GM21723 (cell line): Measurements from ENCODE around the gene SYT11.
"Not testable (repeated sequence)": the region's sequence is repeated elsewhere in the genome, so short reads cannot be mapped to it uniquely, and the experiment has no call there.

Source experiments
- ATAC-seq: cut with Tn5 transposase; IDR thresholded peaks from one replicate; pipeline ENCODE4 v1.9.1; 2021; ENCODE audit warnings: mild to moderate bottlenecking, moderate library complexity; ENCODE audit not compliant: unreplicated experiment

The SYT11 gene

DNA sequence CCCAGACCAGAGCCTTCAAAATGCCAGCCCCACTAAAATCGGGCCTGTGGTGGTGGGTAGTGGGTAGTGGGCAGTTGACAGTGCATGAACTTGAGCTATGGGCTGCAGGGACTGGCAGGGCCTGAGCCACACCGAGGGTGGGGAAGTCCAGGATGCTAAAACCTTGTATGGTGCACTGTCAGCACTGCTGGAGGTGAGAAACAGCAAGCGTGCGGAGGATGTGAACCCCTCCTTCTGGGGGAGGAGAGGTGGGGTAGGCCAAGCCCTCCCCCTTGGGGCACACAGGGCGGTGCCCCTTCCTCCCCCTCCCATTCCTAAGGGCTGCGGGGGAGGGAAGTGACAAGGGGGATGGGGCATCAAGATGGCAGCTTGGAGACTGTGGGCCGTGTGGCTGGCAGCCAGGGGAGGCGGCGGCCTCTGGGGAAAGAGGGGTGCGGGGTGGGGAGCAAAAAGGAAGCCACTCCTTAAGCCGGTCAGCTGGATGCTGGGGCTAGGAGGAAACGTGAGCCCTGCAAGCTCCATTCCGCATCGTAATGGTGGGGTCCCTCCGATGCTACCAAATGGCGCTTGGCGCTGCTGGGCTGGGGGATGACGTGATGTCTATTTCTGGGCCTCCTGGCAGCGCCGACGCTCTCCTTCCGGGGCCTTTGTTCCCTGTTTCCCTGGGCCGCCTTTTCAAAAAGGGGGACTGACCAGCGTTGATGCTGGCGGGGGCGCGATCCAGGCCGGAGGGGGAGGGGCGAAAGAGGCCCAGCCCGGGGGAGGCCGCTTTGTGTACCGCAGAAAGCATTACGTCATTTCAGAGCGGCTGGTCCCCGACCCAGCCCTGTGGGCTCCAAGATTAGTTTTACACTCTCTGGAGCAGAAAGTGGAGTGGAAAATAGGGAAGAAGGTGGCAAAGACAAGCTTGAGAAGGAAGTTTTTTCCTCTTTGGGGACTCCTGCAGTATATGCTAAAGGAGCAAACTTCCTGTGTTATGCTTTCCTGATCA is 809 bp downstream of the SYT11 start:
- ATAC-seq = no peak

DNA sequence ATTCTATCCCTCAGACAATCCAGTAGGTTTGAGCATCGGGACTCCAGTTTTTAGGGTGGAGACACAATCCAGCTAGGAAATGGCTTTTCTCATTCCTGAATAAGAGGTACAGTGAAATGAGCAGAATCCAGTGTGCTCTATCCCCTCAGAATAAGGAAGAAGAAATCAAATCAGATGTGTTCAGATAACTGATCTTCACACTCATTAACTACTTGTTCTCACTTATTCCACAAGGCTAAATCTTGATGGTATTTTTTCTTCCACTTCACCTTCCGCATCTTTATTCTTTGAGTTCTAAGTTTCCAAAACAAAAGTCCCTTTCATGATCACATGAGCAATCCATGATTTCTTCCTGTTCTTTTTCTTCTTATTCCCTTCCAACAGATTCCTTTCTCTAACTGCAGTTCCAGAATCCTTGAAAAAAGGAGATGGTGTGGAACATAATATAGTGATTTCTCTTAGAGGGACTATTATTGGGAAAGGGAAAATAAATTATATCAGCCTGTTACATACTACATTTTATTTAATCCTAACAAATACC is 1.7 kb downstream of the SYT11 start:
- no peak for ATAC-seq

DNA sequence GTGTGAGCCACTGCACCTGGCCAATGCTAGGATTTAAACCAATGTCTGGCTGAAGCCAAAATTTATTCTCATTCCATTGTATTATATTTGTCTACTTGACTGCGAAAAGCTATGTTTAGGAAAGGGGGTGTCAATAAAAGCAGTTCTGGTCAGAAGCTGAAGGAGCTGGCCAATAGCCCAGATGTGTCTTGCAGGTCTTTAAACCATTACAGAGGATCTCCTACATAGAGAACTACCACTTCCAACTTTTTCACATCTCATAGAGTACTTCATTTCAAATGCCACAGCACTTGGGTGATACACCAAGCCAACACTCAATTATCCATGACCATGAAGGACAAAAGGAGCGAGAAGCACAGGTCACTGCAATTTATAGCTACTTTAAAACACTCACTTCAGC is 2.5 kb downstream of the SYT11 start:
- ATAC-seq = no peak

DNA sequence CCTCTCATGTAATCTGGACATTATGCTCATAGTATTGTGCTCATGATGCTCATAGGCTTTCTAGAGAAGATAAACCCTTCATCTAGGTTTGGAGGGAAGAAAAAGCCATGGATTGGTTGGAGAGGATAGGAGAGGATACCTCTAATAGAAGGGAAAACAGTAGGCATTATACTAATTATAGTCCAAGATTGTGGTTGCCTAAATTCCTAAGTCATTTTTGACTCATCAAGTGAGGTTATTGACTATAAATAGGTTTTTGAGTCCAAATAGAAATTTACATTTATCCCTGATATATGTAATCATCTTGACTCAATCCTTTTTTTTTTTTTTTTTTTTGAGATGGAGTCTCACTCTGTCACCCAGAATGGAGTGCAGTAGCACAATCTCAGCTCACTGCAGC is 5.0 kb downstream of the SYT11 start:
- ATAC-seq = no peak

DNA sequence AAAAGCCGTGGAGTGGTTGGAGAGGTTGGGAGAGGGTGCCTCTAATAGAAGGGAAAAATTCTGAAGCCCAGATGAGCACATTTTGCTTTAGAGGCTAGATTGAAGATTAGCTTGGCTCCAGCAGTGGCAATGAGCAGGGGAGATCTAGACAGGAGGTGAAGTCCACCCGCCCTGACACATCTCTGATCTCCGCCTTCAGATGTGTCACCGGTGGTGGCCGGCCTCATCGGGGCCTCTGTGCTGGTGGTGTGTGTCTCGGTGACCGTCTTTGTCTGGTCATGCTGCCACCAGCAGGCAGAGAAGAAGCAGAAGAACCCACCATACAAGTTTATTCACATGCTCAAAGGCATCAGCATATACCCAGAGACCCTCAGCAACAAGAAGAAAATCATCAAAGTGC is 8.4 kb downstream of the SYT11 start:
- no peak for ATAC-seq

DNA sequence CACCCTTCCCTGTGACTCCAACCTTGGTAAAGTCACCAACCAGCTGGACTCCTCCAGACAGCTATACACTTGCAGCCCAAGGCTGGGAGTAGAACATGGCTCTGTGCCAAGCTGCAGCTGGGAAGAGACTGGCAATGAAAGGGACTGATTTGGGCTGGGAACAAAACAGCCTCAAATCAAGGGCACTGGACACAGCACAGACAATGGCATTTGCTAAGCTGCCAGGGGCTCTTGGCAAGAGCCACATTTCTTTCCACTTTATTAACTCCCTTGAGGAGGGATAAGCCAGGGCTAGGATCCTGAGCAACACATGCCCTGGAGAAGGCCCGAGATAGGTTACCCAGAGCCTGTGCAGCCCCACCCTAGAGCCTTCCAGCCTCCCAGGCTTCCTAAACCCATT is 12.0 kb downstream of the SYT11 start:
- no peak for ATAC-seq

DNA sequence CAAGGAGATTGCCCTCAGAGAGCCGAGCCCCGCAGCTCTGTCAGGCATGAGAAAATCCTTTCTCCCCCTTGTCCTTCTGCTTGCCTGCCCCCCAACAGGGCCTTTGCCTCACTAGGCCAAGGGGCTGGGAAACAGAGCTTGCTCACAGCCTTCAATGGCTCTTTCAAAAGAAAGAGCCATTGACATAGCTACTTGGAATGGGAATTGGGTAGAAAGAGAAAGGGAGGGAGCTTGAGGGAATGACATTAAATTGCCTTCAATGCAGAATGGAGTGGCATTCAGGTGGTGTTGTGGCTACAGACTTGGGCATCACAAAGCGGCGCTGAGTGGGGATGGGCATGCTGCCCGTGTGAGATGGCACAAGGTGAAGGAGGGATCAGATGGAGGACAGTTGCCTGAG is 13.2 kb downstream of the SYT11 start:
- ATAC-seq = no peak

DNA sequence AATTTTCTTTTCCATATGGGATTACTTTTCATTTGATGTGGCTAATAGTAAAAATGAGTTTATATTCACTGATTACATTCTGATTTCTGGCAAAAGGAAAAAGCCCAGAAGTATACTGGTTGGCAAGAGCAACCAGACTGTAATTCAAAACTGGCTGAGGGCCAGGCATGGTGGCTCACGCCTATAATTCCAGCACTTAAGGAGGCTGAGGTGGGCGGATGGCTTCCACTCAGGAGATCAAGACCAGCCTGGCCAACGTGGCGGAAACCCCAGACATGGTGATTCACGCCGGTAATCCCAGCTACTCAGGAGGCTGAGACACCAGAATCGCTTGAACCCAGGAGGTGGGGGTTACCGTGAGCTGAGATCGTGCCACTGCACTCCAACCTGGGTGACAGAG is 14.5 kb downstream of the SYT11 start:
- ATAC-seq = no peak

DNA sequence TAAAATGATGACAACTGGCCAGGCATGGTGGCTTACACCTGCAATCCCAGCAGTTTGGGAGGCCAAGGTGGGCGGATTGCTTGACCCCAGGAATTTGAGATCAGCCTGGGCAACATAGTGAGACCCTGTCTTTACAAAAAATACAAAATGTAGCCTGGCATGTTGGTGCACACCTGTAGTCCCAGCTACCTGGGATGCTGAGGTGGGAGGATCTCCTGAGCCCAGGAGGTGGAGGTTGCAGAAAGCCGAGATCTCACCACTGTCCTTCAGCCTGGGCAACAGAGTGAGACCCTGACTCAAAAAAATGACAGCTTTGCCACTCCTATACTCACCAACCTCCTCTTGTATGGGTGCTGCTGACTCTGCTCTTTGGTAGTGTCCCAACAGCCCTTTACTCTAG is 18.6 kb downstream of the SYT11 start:
- no peak for ATAC-seq

DNA sequence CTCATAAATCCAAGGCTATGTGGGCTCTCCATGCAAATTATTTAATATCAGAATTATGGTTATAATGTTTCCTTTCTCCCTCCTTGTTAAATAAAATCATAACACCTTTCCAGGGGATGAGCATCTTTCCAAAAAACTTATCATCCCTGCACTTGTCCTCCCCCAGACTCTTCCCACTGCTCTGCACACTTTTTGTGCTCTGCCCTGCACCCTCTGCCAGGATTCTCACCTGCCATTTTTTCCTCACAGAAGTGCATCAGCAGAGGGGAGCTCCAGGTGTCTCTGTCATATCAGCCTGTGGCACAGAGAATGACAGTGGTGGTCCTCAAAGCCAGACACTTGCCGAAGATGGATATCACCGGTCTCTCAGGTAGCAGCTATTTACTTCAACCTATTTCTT is 20.9 kb downstream of the SYT11 start:
- ATAC-seq = no peak

DNA sequence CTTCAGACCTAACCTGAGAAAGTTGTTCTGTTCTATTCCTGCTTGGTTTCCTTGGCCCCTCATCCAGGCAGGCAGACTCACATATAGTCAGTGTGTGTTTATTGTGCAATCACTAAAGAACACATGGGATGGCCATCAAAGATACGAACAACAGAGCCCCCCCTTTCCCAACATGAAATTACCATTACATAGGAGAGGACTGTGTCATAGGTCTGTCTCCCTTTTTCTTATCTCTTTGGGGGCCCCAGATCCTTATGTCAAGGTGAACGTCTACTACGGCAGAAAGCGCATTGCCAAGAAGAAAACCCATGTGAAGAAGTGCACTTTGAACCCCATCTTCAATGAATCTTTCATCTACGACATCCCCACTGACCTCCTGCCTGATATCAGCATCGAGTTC is 21.6 kb downstream of the SYT11 start:
- no peak for ATAC-seq

DNA sequence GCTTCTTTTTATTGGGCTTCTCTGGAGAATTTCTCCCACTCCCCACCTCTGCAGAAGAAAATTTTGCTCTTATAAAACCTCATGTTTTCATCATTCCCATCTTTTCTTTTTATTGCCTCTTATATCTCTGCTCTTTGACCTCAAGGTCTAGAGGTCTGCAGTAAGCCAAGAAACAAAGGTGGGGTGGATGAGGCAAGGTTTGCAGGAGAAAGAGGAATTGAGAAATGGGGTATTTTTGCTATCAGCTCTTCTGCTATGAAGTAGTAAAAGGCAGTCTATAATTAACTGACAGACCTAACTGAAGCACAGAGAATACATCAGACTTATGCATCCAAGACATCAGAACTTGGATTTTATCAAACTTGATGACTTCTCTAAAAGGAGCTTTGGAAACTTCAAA is 22.9 kb downstream of the SYT11 start:
- ATAC-seq = no peak

DNA sequence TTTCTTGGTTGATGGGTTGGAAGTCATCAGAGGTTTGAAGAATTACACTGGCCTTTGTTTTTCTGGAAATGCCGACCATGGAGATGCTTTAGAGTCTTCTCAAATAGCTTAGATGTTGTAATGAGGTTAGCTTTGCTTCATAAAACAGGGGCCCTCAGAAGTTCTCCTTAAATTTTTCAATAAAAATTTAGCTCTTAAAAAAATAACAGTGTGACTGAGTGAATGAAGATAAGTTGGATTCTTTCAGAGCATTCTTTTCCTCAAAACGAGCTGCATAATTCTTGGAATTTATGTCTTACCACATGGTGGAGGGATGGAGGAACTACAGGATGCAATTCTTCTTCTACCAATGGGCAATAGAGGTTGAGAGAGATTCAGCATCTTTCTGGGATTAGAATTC is 23.4 kb downstream of the SYT11 start:
- no peak for ATAC-seq

DNA sequence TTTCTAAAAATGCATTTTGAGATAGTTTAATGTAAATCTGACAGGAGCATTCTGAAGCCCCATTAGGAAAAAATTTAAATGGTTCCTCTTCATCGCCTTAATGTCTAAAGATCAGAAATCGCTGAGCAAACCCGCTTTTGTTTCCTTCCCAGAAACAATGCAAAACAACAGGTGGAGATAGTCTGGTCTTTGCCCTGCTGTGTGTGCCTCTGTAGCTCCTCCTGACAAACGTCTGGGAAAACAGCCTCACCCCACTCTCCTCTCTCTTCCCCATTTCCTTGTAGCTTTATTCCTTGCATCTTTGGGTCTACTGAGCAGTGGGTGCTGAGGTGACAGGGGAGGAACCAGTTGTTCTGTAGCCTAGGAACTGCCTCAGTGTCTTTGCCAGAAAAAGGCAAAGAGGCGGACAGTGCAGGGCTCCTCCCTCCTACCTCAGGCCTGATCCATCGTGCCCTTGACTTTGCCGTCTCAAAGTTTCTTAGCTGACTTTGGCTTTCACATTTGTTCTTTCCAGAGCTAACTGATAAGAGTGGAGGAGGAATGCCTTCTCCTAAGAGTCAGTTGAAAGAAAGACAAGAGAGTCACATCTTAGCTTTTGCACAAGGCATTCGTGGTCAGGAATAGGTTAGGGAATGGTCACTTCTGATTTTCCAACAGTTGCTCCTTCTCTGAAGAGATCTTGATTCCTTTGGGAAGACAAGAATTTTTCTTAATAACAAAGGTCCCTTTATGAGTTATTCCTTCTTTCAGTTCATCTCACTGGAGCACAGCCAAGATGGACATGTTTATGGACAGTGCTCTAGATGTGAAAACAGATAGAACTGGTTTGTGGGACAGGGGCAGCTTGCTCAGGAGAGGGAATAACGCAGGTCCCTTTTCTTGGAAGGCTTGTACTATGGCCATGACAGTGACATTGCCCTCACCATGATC is 24.9 kb downstream of the SYT11 start:
- ATAC-seq = no peak

DNA sequence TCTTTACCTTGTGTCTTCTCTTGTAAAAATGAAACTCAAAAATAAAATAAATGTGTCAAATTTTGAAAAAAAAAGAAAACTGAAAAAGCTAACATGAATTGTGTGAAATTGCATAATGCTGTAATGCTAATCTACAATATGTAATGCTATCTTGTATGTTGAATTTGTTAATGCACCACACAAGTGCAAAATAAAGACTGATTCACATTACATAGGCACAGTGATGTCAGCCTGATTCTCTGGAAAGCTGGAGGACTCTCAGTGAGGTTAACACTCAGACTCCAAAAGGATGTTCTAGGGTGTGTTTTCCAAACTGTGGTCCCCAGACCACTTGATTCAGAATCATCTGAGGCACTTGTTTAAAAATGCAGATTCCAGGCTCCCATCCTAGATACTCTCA is 25.6 kb downstream of the SYT11 start:
- ATAC-seq = no peak

DNA sequence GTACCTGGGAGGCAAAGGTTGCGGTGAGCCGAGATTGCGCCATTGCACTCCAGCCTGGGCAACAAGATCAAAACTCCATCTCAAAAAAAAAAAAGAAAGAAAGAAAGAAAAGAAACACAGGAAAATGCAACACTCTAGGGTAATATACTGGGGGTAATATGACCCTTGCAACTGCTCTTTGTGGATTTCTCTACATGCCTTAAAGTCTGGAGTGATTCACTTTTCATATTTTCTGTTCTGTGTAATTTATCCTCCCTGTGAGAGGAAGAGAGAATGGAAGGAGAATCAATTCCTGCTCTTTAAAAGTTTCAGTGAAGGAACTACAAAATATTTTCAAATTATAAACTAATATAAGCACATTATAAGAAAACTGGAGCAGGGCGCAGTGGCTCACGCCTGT is 29.1 kb downstream of the SYT11 start:
- no peak for ATAC-seq

DNA sequence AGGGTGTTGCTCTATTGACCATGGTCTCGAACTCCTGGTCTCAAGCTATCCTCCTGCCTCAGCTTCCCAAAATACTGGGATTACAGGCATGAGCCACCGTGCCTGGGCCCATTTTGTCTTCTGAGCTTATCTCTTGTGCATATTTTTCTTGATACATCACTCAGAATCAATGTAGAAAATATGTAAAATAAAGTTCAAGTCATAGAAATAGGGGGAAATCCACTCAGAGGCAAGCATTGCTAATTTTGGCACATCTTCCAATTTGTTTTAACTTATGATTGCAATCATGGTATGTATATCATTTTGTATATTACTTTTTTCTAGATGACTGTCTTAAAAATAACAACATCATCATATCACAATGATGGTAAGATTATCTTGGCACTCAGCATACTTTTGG is 30.2 kb downstream of the SYT11 start:
- ATAC-seq = no peak

DNA sequence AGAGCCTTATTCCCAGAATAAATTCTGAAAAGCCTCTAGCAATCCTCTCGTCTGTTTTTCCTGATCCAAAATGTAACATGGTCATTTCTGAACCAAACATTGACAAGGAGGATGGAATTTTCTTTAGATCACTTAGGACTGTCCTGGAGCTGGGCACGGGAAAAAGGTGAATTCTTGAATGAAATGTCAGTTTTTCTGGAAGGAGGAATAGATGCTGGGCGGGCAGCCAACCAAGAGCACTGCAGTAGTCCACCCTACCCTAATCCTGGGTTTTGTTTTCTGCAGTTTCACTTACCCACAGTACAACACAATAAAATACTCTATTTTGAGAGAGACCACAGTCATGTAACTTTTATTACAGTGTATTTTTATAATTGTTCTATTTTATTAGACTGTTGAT is 30.9 kb downstream of the SYT11 start:
- no peak for ATAC-seq

DNA sequence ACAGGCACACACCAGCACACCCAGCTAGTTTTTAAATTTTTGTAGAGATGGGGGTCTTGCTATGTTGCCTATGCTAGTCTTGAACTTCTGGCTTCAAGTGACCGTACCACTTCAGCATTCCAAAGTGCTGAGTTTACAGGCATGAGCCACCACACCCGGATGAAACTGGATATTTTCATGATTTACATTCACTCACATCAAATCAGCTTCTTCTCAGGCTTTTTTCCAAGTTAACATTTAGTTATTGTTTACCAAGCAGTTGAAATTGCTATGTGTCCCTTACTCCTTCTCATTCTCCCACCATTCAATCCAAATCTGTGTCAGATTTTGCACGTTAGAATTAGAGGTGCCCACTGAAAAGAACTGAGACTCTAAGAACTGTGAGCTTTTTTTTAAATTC is 33.4 kb downstream of the SYT11 start:
- ATAC-seq = no peak

DNA sequence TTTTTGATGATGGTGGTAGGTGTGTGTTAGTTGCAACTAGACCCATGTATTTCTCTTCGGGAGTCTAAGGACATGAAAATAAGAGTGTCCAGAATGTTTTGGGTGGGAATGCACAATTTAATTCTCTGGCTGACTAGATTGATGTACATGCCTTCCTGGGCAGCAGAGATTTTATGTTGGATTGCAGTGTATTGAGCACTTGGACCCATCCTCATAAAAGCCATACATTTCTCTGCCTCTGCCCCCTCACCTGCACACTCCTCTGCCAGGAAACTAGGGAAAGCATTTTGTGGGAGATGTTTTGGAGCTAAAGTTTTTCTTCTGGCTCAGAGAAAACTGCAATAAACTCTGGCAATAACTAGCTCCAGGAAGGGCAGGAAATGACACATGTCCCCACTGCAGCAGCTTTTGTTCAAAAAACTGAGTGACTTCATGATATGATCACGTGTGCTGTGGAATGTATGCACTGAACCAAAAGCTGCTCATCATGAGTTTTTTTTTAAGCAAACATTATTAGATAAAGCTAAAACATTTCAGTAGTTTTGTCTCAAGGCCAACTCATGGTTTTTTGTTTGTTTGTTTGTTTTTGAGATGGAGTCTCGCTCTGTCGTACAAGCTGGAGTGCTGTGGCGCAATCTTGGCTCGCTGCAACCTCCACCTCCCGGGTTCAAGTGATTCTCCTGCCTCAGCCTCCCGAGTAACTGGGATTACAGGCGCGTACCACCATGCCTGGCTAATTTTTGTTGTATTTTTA is 34.2 kb downstream of the SYT11 start:
- ATAC-seq = no peak

DNA sequence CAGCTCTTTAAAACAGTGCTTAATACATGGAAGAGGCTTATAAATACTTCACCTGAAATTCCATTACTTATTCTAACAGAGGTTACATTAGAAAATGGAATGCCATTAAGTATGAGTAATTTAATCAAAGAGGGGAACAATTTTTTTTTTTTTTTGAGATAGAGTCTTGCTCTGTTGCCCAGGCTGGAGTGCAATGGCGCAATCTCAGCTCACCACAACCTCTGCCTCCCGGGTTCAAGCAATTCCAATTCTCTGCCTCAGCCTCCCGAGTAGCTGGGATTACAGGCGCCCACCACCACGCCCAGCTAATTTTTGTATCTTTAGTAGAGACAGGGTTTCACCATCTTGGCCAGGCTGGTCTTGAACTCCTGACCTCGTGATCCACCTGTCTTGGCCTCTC is 36.2 kb downstream of the SYT11 start:
- ATAC-seq = not testable (repeated sequence)
